SK-N-SH (cell line): ENCODE data around the gene ZNF559. TPM values are rescaled to one million over a fixed set of nuclear protein-coding genes. Genes with fewer than 3 reads are reported as not detected.
"Not testable (repeated sequence)": the region's sequence is repeated elsewhere in the genome, so short reads cannot be mapped to it uniquely, and the experiment has no call there.

Source experiments
- CTCF ChIA-PET: fragments of 300-600, 350-600 bp; formaldehyde crosslinking; extraction: SDS; loops from one replicate; lab custom pipeline; 2021; lab: Yijun Ruan, JAX
- POLR2A ChIA-PET: fragments of 350-600 bp; sonication (Branson Sonifier 250); formaldehyde crosslinking; extraction: SDS; loops from one replicate; lab custom pipeline; 2020; ENCODE audit warnings: antibody characterized with exemption, inconsistent platforms; lab: Yijun Ruan, JAX
- DNase-seq: peaks from one replicate; pipeline ENCODE4 v3.0.0; 2012
- H2AFZ ChIP-seq: fragments of 200-600 bp; sonication (generic); 2 replicates; pipeline ENCODE4 v1.8.1; 2016; ENCODE audit warnings: antibody characterized with exemption, mild to moderate bottlenecking, low read depth
- H3F3A ChIP-seq: fragments of 200-600 bp; sonication (generic); replicated peaks from 2 replicates; pipeline ENCODE3; 2016; ENCODE audit warnings: antibody characterized with exemption, mild to moderate bottlenecking; ENCODE audit not compliant: insufficient read depth
- H3K27ac ChIP-seq, 2 experiments: fragments of 200-500 bp in 1 of 2; fragments of 200-600 bp in 1 of 2; sonication (Bioruptor generic) in 1 of 2; sonication (generic), shearing (Covaris generic) in 1 of 2; 2 replicates each; pipeline versions ENCODE4 v1.5.1 to v1.6.1; 2014 to 2016; ENCODE audit warnings: low read depth in 2 of 2, inconsistent platforms in 1 of 2, low read length in 1 of 2, mild to moderate bottlenecking in 1 of 2, mixed read lengths in 1 of 2
- H3K27me3 ChIP-seq: fragments of 200-600 bp; sonication (generic), shearing (Covaris generic); 2 replicates; pipeline ENCODE4 v1.6.1; 2016; ENCODE audit warnings: mixed run types; ENCODE audit not compliant: insufficient read depth
- H3K36me3 ChIP-seq, 2 experiments: fragments of 200-500 bp in 1 of 2; fragments of 200-600 bp in 1 of 2; sonication (Bioruptor generic) in 1 of 2; sonication (generic) in 1 of 2; replicated peaks in 1 of 2; 2 replicates each; pipeline versions ENCODE3 to v1.5.1; 2014 to 2016; ENCODE audit warnings: low read length in 1 of 2, mild to moderate bottlenecking in 1 of 2; ENCODE audit not compliant: insufficient read depth in 2 of 2, control insufficient read depth in 1 of 2
- H3K4me1 ChIP-seq, 2 experiments: fragments of 200-500 bp in 1 of 2; fragments of 200-600 bp in 1 of 2; sonication (Bioruptor generic) in 1 of 2; sonication (generic), shearing (Covaris generic) in 1 of 2; 2 replicates each; pipeline versions ENCODE4 v1.5.1 to v1.6.1; 2014 to 2016; ENCODE audit warnings: low read depth in 1 of 2, low read length in 1 of 2, mixed run types in 1 of 2; ENCODE audit not compliant: insufficient read depth in 2 of 2, control insufficient read depth in 1 of 2
- H3K4me2 ChIP-seq: fragments of 200-600 bp; sonication (generic), shearing (Covaris generic); 2 replicates; pipeline ENCODE4 v1.6.1; 2017; ENCODE audit warnings: mixed run types
- H3K4me3 ChIP-seq, 2 experiments: fragments of 200-500 bp in 1 of 2; fragments of 200-600 bp in 1 of 2; sonication (Bioruptor generic) in 1 of 2; sonication (generic), shearing (Covaris generic) in 1 of 2; 2 replicates each; pipeline versions ENCODE4 v1.5.1 to v1.8.1; 2014 to 2016; ENCODE audit warnings: low read depth in 2 of 2, inconsistent platforms in 1 of 2, low read length in 1 of 2, mild to moderate bottlenecking in 1 of 2, mixed read lengths in 1 of 2, moderate library complexity in 1 of 2
- H3K79me2 ChIP-seq: fragments of 200-600 bp; sonication (generic); 2 replicates; pipeline ENCODE4 v1.8.1; 2017; ENCODE audit warnings: mild to moderate bottlenecking; ENCODE audit not compliant: insufficient read depth
- H3K9ac ChIP-seq: fragments of 200-600 bp; sonication (generic); 2 replicates; pipeline ENCODE4 v1.6.1; 2017; ENCODE audit warnings: mixed run types
- H3K9me2 ChIP-seq: fragments of 200-600 bp; sonication (generic); 2 replicates; pipeline ENCODE4 v1.6.1; 2017; ENCODE audit warnings: mixed run types
- H3K9me3 ChIP-seq: fragments of 200-600 bp; sonication (generic); 2 replicates; pipeline ENCODE4 v1.6.1; 2017; ENCODE audit warnings: mixed run types, mild to moderate bottlenecking, moderate library complexity
- H4K20me1 ChIP-seq: fragments of 200-600 bp; sonication (generic); 2 replicates; pipeline ENCODE4 v1.6.1; 2017; ENCODE audit warnings: mild to moderate bottlenecking, mixed run types; ENCODE audit not compliant: insufficient read depth
- CHD2 ChIP-seq: fragments of 150-350 bp; IDR thresholded peaks from 2 replicates; pipeline ENCODE4 v1.6.1; 2018; ENCODE audit warnings: low read length; ENCODE audit not compliant: partially characterized antibody
- ELF1 ChIP-seq: IDR thresholded peaks from 2 replicates; pipeline ENCODE4 v1.4.0; 2012
- EP300 ChIP-seq, 2 experiments: IDR thresholded peaks; 2 replicates each; pipeline versions ENCODE4 v1.4.0 to v1.6.1; 2012; ENCODE audit warnings: borderline replicate concordance in 1 of 2, low read depth in 1 of 2, low read length in 1 of 2
- GABPA ChIP-seq: IDR thresholded peaks from 2 replicates; pipeline ENCODE4 v1.4.0; 2012; ENCODE audit warnings: low read depth, mild to moderate bottlenecking
- IRF3 ChIP-seq: fragments of 150-350 bp; IDR thresholded peaks from 2 replicates; pipeline ENCODE4 v1.6.1; 2016; ENCODE audit warnings: mild to moderate bottlenecking, low read depth, low read length
- JUND ChIP-seq: IDR thresholded peaks from 2 replicates; pipeline ENCODE4 v1.4.0; 2012
- MEF2A ChIP-seq: IDR thresholded peaks from 2 replicates; pipeline ENCODE4 v1.4.0; 2012; ENCODE audit warnings: low read depth, borderline replicate concordance
- RFX5 ChIP-seq: IDR thresholded peaks from 2 replicates; pipeline ENCODE4 v1.6.1; 2012; ENCODE audit warnings: mild to moderate bottlenecking, improper control_type of control experiment, low read length
- TAF1 ChIP-seq: IDR thresholded peaks from 2 replicates; pipeline ENCODE4 v1.6.1; 2012; ENCODE audit warnings: low read depth, mild to moderate bottlenecking, low read length, moderate library complexity, borderline replicate concordance
- TCF12 ChIP-seq: IDR thresholded peaks from 2 replicates; pipeline ENCODE4 v1.4.0; 2012
- WGBS: methylation state at CpG from one replicate; pipeline ENCODE4 v1.1.6; 2017; ENCODE audit warnings: low lambda C conversion rate; 5-methylcytosine and 5-hydroxymethylcytosine counted together
- polyA plus RNA-seq, 3 experiments: library from polyadenylated mRNA; depleted of rRNA; stranded (reverse); fragments of >200 nt; gene quantifications; 2 replicates each; pipeline ENCODE4 v1.2.3, GENCODE V29; 2012
- TF ChIP-seq, protein P1 (sequence below): IDR thresholded peaks from 2 replicates; pipeline ENCODE4 v1.6.1; 2012; ENCODE audit warnings: mild to moderate bottlenecking, low read depth, low read length, moderate library complexity

Gene ZNF559
- polyA plus RNA-seq, 1 of the 3 experiments (the other 2 are of a cell fraction), result 10.4 TPM

DNA sequence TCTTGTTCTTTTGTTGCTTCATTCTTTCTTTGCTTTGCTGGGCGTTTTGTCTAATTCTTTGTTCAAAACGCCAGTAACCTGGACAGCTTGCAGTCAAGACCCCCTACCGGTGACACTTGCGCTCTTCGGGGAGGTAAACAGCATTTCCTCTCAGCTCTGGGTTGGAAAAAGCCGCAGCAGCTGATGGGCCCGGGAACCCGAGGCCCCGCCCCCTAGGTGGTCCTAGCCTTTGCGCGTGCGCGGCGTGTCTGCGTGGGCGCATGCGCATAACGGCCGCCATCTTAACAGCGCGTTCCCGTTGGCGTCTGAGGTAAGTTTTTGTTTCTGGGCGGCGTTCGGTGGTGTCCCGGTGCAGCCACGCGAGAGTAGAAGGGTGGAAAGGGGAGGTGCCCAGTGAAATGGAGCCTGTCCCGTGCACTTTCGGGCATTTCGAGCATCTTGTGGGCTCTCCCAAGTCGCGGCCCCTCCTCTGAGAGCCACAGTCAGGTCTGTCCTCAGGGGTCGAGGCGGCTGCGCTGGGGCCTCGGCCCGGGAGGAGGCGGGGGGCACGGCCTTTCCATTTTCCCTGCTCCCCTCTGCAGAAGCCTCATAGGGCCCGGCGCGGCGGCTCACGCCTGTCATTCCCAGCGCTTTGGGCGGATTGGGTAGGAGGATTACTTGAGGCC, at the start of gene ZNF559 (continued):
- TF ChIP-seq, protein P1, sequence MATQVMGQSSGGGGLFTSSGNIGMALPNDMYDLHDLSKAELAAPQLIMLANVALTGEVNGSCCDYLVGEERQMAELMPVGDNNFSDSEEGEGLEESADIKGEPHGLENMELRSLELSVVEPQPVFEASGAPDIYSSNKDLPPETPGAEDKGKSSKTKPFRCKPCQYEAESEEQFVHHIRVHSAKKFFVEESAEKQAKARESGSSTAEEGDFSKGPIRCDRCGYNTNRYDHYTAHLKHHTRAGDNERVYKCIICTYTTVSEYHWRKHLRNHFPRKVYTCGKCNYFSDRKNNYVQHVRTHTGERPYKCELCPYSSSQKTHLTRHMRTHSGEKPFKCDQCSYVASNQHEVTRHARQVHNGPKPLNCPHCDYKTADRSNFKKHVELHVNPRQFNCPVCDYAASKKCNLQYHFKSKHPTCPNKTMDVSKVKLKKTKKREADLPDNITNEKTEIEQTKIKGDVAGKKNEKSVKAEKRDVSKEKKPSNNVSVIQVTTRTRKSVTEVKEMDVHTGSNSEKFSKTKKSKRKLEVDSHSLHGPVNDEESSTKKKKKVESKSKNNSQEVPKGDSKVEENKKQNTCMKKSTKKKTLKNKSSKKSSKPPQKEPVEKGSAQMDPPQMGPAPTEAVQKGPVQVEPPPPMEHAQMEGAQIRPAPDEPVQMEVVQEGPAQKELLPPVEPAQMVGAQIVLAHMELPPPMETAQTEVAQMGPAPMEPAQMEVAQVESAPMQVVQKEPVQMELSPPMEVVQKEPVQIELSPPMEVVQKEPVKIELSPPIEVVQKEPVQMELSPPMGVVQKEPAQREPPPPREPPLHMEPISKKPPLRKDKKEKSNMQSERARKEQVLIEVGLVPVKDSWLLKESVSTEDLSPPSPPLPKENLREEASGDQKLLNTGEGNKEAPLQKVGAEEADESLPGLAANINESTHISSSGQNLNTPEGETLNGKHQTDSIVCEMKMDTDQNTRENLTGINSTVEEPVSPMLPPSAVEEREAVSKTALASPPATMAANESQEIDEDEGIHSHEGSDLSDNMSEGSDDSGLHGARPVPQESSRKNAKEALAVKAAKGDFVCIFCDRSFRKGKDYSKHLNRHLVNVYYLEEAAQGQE, result no peak
- TF ChIP-seq TAF1 (peak; percentile 55; the same call in 1 of the 2 replicates), JUND (no peak), MEF2A (no peak), ELF1 (no peak), TCF12 (no peak), RFX5 (no peak), CHD2 (peak; percentile 99), EP300 (IDR thresholded peaks at IDR 0.05; ENCODE audit: borderline replicate concordance in 1 of 2, low read depth in 1 of 2, low read length in 1 of 2) (no peak), IRF3 (no peak), GABPA (no peak)

DNA sequence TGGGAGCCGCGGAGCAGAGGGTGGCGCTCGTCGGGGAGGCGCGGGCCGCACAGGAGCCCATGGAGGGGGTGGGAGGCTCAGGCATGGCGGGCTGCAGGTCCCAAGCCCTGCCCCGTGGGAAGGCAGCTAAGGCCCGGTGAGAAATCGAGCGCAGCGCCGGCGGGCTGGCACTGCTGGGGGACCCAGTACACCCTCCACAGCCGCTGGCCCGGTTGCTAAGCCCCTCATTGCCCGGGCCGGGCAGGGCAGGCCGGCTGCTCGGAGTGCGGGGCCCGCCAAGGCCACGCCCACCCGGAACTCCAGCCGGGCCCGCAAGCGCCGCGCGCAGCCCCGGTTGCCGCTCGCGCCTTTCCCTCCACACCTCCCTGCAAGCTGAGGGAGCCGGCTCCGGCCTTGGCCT, 40.5 kb upstream of the ZNF559 start:
- H3F3A ChIP-seq, POLR2A ChIA-PET, H4K20me1 ChIP-seq, H3K27me3 ChIP-seq, DNase-seq, H3K9ac ChIP-seq, H3K9me2 ChIP-seq, H3K9me3 ChIP-seq, CTCF ChIA-PET, H3K36me3 ChIP-seq, H3K79me2 ChIP-seq, H3K4me2 ChIP-seq, H2AFZ ChIP-seq, H3K27ac ChIP-seq, H3K4me1 ChIP-seq: not testable (repeated sequence)
- H3K4me3 ChIP-seq, result peak overlapping the region in 1 of 2 experiments; percentile 22; a peak in 2 of 4 replicates
- no CpG with 5 or more reads among the region's 38 CpGs for WGBS
